ENCODE measurements around the gene ESPL1. TPM values are rescaled to one million over a fixed set of nuclear protein-coding genes. Genes with fewer than 3 reads are reported as not detected.

The ESPL1 gene
- total RNA-seq, 1 experiment from 2014 or later, result 31.1 TPM

- Mint-ChIP-seq H3K9me3 (ENCODE audit: low read depth, unreplicated experiment) (no peaks in the 10 kb centered on the region), H3K27ac (ENCODE audit: unreplicated experiment) (no peak overlapping the region), H3K27me3 (ENCODE audit: unreplicated experiment) (no peaks in the 10 kb centered on the region), H3K4me3 (ENCODE audit: low read depth, unreplicated experiment) (no peak overlapping the region), H3K4me1 (ENCODE audit: low read depth, unreplicated experiment) (peaks cover 29% of the 10 kb centered on the region), H3K36me3 (ENCODE audit: insufficient read depth, unreplicated experiment) (peaks cover 48% of the 10 kb centered on the region)
- DNase-seq, result no peak
- intact Hi-C loops (cut with micrococcal nuclease; ENCODE audit: unreplicated experiment), result no loop called here
- TF ChIP-seq CTCF (IDR thresholded peaks at IDR 0.05; ENCODE audit: unreplicated experiment), result no peak
- BruUV-seq (replicated peaks), result no TSS peak
- CTCF ChIA-PET, result no interaction called here
These were observed 34.8 kb downstream of the ESPL1 start for GRCh38 chr12:53302903-53303302.

- no peak for TF ChIP-seq CTCF (IDR thresholded peaks at IDR 0.05; ENCODE audit: unreplicated experiment)
- H3K27ac Mint-ChIP-seq (ENCODE audit: unreplicated experiment), result no peak overlapping the region
- H3K36me3 Mint-ChIP-seq (ENCODE audit: insufficient read depth, unreplicated experiment), result peaks cover 26% of the 10 kb centered on the region
- no peak for DNase-seq
- H3K9me3 Mint-ChIP-seq (ENCODE audit: low read depth, unreplicated experiment), result no peaks in the 10 kb centered on the region
- no peaks in the 10 kb centered on the region for H3K27me3 Mint-ChIP-seq (ENCODE audit: unreplicated experiment)
- H3K4me1 Mint-ChIP-seq (ENCODE audit: low read depth, unreplicated experiment), result peaks cover 10% of the 10 kb centered on the region
- intact Hi-C loops (cut with micrococcal nuclease; ENCODE audit: unreplicated experiment), result no loop called here
- CTCF ChIA-PET, result interaction anchor here (0.8 kb wide), 1 partner anchor 194 kb away, joined by 3 read pairs; the partner anchor contains the start of gene TARBP2
- H3K4me3 Mint-ChIP-seq (ENCODE audit: low read depth, unreplicated experiment), result no peak overlapping the region
- BruUV-seq (replicated peaks), result no TSS peak
These were observed 38.7 kb downstream of the ESPL1 start for GRCh38 chr12:53306826-53307225.

- Mint-ChIP-seq H3K4me3 (ENCODE audit: low read depth, unreplicated experiment) (no peak overlapping the region), H3K27me3 (ENCODE audit: unreplicated experiment) (no peaks in the 10 kb centered on the region), H3K9me3 (ENCODE audit: low read depth, unreplicated experiment) (no peaks in the 10 kb centered on the region), H3K4me1 (ENCODE audit: low read depth, unreplicated experiment) (no peaks in the 10 kb centered on the region), H3K36me3 (ENCODE audit: insufficient read depth, unreplicated experiment) (peaks cover 19% of the 10 kb centered on the region), H3K27ac (ENCODE audit: unreplicated experiment) (no peak overlapping the region)
- no peak for TF ChIP-seq CTCF (IDR thresholded peaks at IDR 0.05; ENCODE audit: unreplicated experiment)
- BruUV-seq (replicated peaks), result no TSS peak
- intact Hi-C loops (cut with micrococcal nuclease; ENCODE audit: unreplicated experiment), result no loop called here
- DNase-seq, result no peak
- CTCF ChIA-PET, result no interaction called here
These were observed 40.2 kb downstream of the ESPL1 start for GRCh38 chr12:53308276-53308675.

- Mint-ChIP-seq H3K4me3 (ENCODE audit: low read depth, unreplicated experiment) (no peak overlapping the region), H3K9me3 (ENCODE audit: low read depth, unreplicated experiment) (no peaks in the 10 kb centered on the region), H3K27me3 (ENCODE audit: unreplicated experiment) (no peaks in the 10 kb centered on the region), H3K27ac (ENCODE audit: unreplicated experiment) (no peak overlapping the region), H3K4me1 (ENCODE audit: low read depth, unreplicated experiment) (no peaks in the 10 kb centered on the region), H3K36me3 (ENCODE audit: insufficient read depth, unreplicated experiment) (peaks cover 27% of the 10 kb centered on the region)
- CTCF ChIA-PET, result no interaction called here
- no peak for TF ChIP-seq CTCF (IDR thresholded peaks at IDR 0.05; ENCODE audit: unreplicated experiment)
- BruUV-seq (replicated peaks), result no TSS peak
- no peak for DNase-seq
- intact Hi-C loops (cut with micrococcal nuclease; ENCODE audit: unreplicated experiment), result no loop called here
These were observed 45.9 kb downstream of the ESPL1 start for GRCh38 chr12:53313996-53314395.
